GM18499 (cell line): Measurements from ENCODE around the gene PIAS1.
"Not testable (repeated sequence)": the region's sequence is repeated elsewhere in the genome, so short reads cannot be mapped to it uniquely, and the experiment has no call there.

Experiments
- ATAC-seq: cut with Tn5 transposase; IDR thresholded peaks from one replicate; pipeline ENCODE4 v1.9.1; 2021; ENCODE audit warnings: moderate number of reproducible peaks; ENCODE audit not compliant: insufficient read depth, unreplicated experiment

PIAS1 gene

DNA sequence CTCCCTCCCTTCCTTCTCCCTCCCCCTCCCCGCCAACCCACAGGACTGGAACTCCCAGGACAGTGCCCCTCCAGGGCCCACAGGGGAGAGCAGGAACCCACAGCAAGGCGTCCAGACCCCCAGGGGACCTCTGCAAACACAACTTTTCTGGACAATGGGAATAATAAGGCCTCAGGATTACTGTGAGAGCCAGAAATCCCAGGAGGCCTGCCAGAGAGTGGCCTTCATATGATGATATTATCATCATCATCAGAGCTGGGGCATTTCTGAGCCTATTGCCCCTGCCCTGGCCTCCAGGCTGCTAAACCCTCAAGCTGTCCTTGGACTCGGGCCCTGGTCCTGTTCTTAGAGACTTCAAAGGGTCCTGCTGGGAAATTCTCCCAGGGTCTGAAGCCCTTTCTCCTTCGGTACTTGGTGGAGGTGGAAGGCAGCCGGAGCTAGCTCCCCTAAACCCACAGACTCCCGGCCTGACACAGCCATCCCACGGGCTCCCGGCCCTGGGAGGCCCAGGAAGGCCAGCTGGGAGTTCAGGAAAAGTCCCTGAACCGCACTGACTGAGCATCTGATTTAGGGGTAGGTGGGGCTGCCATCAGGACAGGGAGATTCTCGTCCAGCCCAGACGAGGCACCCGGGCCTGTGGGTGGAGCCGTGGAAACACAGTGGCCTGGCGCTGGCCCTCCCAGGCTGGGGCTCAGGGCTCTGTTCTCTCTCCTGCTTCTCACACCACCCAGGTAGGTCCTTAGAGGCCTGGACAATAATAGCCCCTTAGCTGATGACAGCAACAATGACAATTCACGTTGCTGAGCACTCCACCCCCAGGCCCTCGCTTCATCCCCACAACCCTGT, 146.1 kb downstream of the PIAS1 start:
- no peak for ATAC-seq

DNA sequence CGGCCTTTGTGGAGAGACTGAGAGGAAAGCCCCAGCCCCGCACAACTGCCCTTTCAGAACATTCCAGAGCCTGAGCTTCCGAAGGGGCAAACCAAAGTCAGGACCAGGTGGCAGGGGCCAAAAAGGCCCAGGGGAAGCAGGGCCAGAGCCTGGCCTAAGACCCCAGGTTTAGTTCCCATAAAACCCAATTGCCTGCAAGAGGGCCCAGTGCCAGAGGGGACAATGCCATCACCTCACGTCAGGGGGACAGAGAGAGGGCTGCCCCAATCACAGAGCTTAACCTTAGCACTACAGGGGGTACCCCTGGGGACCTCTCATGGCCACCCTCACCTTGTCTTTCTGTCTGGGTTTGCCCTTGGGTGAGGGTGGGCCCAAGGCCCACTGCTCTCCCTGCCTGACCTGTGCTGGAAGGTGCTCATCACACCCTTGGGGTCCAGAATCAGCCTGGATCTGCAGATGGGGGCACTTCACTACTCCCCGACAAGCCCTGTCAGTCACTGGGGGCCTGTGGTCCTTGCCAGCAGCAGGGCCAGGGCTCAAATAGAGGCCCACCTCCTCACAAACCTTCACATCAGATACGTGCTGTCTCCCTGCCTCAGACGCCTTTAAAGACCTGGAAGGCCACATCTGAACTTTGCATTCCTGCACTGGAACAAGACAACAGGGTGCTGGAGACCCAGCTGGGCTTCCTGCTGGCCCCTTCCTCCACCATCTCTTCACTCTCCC, 147.2 kb downstream of the PIAS1 start:
- ATAC-seq: no peak

DNA sequence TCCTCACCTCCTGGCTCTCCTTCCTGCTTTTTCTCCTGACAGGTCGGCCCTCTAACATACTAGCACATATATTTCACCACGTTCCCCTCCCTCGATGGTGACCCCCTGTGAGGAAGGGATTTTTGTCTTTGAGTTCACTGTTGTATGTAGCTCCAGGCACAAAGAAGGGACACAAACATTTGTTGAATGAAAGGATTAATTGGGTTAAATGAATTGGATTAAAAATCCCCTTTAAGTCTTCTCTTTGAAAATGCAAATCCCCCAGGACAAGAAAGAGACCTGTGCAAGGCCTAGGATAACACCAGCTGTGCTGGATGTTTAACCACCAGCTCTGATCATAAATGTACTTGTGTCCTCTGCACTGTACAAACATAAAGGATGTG, 147.8 kb downstream of the PIAS1 start:
- no peak for ATAC-seq

DNA sequence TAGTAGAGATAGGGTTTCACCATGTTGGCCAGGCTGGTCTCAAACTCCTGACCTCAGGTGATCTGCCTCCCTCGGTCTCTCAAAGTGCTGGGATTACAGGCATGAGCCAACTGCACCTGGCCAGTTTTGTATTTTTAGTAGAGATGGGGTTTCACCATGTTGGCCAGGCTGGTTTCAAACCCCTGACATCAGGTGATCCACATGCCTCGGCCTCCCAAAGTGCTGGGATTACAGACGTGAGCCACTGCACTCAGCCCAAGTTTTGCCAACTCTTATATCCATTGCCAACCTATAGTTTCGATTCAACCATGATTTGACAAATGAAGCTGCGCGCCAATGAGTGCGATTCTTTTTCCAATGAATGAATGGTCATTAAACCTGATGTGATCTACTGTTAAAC, 148.9 kb downstream of the PIAS1 start:
- ATAC-seq: not testable (repeated sequence)

DNA sequence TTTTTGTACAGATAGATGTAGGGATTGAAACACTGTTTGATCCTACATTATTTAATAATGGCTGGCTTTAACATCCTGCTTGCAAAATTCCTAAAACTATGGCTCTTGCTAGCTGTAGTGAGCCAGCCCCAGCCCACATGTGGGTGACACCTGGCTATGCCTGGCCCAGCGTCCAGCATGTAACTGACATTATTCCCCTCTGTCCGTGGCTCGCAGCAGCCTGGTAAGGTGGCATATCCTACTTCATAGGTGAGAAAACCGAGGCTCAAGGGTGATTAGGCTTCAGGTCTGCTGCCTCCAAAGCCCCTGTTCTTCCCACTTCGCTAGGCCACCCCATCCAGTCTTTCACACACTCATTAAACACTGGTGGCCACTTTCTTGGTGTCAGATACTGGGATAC, 149.4 kb downstream of the PIAS1 start:
- ATAC-seq: no peak

DNA sequence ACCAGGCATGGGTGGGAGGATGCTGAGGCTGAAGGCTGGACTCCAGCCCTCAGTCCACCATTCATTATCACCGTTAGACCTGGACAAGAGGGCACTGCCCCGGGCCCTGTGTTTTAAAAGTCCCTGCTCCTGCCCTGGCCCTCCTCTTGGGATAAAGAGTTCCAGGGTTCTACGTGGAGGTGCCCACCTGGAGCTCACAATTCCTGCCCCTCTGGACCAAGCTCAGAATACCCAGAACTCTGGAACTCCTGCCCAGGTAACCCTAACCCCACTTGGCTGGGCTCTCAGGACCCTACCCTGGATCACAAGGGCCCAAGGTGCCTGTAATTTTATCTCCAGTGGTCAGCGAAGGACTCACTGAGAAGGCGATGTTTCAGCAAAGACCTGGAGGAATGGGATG, 149.8 kb downstream of the PIAS1 start:
- ATAC-seq: no peak

DNA sequence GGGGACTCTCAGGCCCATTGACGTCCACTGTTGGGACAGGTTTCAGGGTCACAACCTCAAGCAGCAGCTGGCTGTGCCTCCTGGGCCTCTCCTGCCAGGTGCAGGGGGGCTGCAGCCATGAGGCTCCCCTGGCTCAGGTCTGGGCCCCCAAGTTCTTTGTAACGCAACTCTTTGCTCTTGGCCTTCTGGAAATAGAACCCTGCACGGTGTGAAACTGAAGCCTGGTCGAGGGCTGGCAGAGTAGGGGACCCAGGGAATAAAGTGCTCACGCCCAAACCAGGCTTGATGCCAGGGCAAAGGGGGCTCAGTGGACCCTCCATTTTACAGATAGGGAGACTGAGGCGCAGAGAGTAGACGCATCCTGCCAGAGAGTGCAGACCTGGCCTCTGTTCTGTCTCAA, 150.2 kb downstream of the PIAS1 start:
- no peak for ATAC-seq

DNA sequence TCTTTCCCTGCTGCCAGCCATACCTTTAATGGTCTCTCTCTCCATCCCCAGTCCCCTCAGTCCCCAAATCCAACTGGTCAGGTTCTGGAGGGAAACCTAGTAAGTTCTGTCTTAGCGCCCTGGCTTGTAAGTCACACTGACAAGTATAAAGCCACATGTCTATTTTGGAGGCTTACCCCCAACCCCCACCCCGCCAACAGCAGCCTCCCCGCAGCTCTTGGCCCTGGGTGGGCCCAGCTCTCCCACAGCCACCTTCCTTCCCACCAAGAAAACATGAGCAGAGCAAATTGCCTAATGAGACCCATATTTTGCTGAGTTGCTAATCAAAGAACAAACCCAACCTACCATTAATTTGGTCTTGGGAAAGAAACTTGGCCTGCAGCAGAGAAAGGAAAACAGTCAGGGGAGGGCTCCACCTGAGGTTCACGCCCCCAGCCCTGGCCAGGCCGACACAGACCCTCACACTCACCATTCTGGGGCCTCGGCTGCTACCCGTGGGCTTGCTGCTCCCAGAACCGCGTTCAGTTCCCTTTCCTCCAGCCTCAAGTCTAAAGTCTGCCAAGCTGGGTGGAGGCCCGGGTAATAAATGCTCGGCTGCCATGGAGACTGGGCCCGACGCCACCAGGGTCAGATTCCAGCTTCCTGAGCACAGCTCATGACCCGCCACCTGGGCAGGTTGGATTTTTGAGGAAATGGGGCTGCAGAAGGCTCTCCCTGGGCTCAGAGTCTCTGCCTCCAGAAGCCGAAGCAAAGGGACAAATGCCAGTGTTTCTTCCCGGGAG, 150.9 kb downstream of the PIAS1 start, which contains the start of gene CALML4:
Gene CALML4, minus strand, starts transcription at position 557 of the 782 bp plus-strand sequence. Its CDS starts 85 bp downstream, at position 472.
- ATAC-seq: no peak

DNA sequence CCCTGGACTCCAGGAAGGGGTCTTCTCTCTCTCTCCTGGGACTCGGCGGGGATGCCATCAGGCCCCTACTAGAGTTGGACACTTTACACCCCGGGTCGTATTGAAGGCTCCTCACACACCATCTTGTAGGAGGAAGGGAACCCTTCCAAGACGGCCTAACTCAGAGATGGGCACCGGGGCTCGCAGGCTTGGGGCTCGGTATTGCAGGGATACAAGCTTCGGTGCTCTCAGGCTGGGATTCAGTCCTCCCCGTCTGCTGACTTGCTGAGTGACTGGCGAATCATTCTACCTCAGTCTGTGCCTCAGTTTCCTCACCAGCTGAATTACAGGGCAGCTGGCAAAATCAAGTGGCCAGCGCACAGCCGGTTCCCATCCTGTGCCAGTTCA, 151.4 kb downstream of the PIAS1 start:
- ATAC-seq: no peak

DNA sequence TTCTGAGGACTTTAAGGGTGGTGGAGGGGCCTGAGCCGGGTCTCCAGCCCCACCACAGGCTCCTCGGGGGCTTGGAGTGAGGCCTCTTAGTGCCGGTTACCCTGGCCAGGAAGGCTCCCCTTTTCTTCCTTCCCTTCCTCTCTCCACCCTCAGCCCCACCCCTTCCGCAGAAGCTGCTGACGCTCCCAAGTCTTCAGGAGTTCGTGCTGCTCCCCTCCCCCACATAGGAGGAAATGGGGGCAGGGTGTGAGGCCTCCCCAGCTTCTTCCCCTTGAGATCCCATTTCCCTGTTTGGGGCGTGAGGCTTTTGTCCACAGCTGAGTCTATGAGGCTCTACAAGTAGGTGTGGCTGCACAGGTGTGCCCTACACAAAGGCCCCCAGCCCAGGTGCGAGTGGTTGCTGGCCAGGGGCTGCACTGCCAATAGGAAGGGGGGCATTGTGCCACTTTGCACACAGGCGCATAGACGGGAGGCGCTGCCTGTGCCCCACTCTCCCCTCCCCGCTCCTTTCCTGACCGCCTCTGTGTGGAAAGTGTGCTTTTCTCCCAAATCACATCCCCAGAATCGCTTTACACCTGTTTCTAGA, 151.9 kb downstream of the PIAS1 start:
- ATAC-seq: no peak

DNA sequence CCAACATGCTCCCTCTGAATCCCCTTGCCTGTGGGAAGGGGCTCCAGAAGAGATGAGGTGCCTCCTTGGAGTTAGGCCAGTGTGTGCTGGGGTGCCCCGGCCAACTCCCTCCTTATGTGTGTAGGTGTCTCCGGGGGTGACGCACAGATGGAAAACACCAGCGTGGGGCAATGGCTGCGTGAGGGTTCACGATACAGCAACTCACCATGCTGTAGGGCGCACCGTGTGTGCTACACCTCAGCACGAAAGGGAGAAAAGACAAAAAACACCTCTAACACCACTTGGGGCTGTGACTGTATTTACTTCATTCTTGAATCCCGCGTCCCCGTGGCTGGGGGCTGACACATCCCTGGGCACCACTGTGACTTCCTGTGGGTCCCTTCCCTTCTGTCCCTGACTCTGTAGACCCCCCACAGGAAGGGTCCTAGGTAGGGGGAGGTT, 152.6 kb downstream of the PIAS1 start:
- no peak for ATAC-seq

DNA sequence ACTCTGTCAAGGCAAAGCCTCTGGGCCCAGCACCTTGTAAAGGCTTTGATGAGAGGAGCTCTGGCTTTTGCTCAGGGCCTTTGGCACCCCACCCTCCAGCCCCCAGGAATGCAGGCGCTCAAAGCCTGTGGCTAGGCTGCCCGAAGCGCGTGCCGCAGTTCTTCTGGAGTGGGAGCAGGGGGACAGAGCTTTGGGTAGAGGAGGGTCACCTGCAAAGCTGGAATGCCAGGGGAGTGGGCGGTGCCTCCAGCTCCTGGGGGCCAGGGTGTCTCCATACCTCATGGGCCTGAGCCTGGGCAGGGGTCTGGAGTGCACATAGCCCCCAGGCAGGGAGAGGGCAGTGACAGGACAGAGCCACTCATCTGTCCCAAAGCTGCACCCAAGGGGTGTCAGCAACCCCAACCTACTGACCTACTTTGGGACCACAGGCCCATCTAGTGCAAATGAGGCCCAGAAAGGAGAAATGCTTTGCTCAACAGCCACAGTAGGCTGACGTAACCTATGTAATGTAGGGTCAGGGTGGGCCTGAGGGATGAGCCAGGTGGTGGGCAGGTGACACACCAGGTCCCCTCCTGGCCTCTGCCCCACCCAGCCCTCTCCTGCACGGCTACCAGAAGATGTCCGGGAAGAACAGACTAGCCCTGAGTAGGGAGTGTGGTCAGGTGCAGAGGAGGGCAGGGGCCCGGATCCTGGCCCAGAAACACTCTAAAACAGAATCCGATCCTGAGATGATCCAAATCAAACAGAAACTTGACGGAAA, 153.2 kb downstream of the PIAS1 start:
- no peak for ATAC-seq

DNA sequence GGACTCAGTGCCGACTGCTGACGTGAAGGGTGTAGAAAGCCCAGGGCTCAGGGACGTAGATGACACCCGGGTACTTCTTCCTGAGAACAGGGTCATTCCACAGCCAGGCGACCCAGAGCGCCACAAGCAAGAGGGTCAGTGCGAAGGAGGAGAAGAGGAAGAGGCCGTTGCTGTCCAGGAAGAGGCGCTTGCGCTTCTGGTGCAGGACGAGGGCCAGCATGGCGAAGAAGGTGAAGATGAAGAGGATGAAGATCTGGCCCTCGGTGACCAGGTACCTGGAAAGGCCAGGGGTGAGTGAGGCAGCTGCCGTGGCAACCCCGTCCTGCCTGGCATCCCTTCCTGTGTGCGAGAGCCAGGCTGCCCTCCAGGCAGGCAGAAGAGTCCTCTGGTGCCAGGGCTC, 154.0 kb downstream of the PIAS1 start:
- no peak for ATAC-seq

DNA sequence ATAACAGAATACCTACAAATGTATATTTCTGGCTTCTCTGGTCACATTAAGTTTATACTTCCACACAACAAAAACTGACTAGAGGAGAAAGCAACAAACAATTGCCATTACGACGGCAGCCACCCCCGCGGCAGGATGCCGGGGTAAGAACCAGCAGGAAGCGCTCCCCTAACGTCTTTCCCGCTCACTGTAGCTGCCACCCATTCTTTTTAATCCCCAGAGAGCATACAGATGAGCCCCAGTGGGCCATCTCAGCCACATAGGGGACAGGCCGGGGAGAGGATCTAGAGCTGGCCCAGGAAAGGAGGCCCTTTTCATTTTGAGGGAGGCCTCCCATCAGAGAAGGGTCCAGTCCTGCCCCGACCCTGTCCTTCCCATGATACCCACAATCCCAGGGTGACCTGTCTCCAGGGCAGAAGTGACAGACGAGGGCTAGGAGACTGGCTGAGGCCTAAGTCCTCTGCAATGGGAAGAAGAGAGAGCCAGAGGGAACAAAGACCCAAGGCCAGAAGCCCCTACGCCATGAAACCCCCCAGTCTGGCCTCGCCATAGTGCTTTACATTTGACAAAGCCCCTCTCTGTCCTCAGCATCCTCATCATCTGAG, 154.6 kb downstream of the PIAS1 start:
- no peak for ATAC-seq

DNA sequence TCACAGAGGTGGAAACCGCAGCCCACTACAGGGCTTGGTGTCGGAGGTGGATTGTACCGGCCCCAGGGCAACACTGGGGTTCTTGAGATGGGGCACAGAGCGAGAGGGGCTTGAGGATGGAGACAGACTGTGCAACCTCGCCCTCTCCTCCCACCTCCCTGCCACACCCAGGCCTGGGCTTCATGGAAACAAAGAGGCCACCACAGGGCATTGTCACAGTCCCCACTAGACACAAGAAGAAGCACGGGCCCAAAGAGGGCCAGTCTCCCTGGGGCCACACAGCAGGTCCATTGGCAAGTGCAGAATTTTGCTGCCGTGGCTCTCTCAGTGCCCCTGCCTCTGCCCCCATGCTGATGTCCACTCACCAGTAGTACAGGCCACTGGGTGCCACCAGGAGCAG, 155.2 kb downstream of the PIAS1 start:
- no peak for ATAC-seq

DNA sequence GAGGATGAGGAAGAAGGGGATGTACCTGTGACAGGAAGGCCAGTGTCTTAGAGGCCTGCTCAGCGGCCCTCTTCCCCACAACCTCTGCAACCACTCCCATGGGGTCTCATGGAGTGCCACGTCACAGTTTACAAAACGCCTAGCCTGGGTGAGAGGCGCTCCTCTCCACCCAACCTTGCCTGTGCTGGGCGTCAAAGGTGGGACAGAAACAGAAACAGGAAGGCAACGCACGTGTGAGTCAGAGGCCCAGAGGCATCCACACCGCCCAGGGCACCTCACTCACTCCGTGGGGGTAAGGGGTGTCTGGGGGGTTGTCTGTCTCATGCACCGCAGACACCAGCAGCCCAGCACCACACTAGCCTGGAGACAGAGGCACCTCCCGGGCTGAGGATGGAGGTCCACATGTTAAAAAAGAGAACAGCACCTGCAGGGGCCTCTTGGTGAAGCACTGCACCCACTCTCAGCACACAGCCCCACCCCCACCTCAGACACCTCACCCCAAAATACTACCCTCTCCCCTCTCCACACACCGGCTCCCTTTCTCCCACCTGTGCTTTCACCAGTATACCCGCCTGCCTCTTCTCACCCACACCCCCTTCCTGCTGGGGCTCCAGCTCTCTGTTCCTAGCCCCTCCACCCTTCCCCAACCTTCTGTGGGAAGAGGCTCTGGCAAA, 155.8 kb downstream of the PIAS1 start:
- no peak for ATAC-seq

DNA sequence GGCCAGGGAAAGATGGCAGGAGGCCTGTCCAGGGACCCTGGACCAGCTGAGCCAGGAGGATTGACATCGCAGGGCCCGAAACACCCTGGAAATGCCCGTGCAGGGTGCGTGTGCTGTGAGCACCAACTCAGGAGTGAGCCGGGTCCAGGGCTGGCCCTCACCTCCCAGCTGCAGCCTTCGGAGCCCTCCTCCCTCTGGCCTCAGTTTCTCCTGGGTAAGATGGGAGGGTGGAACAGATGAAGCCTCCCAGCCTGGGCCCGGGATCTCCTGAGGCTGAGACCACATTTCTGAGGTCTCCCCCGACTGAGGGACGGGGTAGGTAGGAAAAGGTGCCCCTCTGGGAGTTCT, 156.3 kb downstream of the PIAS1 start:
- ATAC-seq: no peak

DNA sequence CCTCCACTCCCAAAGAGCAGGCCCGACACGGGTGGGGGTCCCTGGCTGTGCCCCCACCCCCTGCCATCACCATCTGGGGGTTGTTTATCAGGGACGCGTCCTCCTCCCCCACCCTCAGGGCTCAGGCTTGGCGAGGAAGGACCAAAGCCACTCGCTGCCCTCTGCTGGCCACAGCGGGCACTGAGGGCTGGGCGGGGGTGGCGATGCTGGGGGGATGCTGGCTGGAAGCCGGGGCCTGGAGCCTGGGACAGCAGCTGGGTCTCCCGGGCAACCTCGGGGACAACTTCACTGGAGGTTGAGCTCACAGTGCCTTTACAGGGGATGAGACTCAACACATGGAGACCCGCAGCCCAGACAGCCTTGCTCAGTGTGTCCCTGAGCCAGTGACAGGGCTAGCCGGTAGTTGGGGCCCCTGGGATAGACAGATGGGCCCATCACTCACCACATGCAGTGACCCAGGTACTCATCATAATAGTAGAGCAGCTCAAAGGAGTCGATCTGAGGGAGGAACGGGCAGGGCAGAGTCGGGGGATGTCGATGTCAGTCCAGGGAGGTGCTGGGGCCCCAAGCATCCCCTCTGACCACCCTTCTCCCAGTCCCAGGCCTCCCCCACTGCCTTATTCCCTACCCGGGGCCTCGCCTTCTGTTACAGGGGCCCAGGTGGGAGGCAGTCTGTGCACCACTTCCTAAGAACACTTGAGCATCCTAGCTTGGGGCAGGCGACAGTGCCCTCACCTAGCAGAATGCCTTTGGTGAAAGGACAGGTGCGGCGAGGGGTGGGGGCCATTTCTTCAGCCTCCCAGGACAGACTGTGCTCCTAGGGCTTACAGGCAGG, 156.9 kb downstream of the PIAS1 start:
- no peak for ATAC-seq
